Activated T-helper 1 cell treated with Interleukin-2 at 50 U/mL for 16 hours (primary cell): ENCODE data around the gene ENTPD6.

Experiments used
- DNase-seq: peaks from one replicate; pipeline ENCODE4 v3.0.0-alpha.2; 2020; ENCODE audit warnings: low read depth

Gene ENTPD6

GRCh38 chr20:25242231-25242630, 46.7 kb downstream of the ENTPD6 start:
- no peak for DNase-seq

- no peak for DNase-seq
Observed at GRCh38 chr20:25243416-25243979, 48.0 kb downstream of the ENTPD6 start.

GRCh38 chr20:25244976-25245375, 49.5 kb downstream of the ENTPD6 start:
- no peak for DNase-seq

- DNase-seq: no peak
Observed at GRCh38 chr20:25245461-25245860, 49.9 kb downstream of the ENTPD6 start.

- DNase-seq: no peak
Observed at GRCh38 chr20:25246182-25246999, 50.9 kb downstream of the ENTPD6 start.

- no peak for DNase-seq
Observed at GRCh38 chr20:25247000-25247517, 51.5 kb downstream of the ENTPD6 start.

- no peak for DNase-seq
Observed at GRCh38 chr20:25247518-25247955, 52.0 kb downstream of the ENTPD6 start.

GRCh38 chr20:25247956-25248785, 52.7 kb downstream of the ENTPD6 start, which contains the start of gene PYGB:
Gene PYGB (plus strand): TSS chr20:25248085. CDS start chr20:25248179, 94 bp downstream.
- peak; percentile 72 for DNase-seq

GRCh38 chr20:25248786-25249172, 53.3 kb downstream of the ENTPD6 start:
- DNase-seq: no peak

- DNase-seq: no peak
Observed at GRCh38 chr20:25249198-25249931, 53.9 kb downstream of the ENTPD6 start.

- DNase-seq: no peak
Observed at GRCh38 chr20:25250508-25250907, 55.0 kb downstream of the ENTPD6 start.

- DNase-seq: no peak
Observed at GRCh38 chr20:25251019-25251418, 55.5 kb downstream of the ENTPD6 start.

- no peak for DNase-seq
Observed at GRCh38 chr20:25251558-25251957, 56.0 kb downstream of the ENTPD6 start.

GRCh38 chr20:25252230-25252651, 56.7 kb downstream of the ENTPD6 start:
- no peak for DNase-seq

- no peak for DNase-seq
Observed at GRCh38 chr20:25252686-25253421, 57.3 kb downstream of the ENTPD6 start.

- no peak for DNase-seq
Observed at GRCh38 chr20:25253606-25254275, 58.2 kb downstream of the ENTPD6 start.

- no peak for DNase-seq
Observed at GRCh38 chr20:25254571-25254970, 59.1 kb downstream of the ENTPD6 start.

GRCh38 chr20:25254986-25255680, 59.6 kb downstream of the ENTPD6 start:
- DNase-seq: no peak

GRCh38 chr20:25256226-25256859, 60.8 kb downstream of the ENTPD6 start:
- no peak for DNase-seq
